GM19025 (cell line): ENCODE results near the gene TELO2.

Source experiments
- ATAC-seq: cut with Tn5 transposase; IDR thresholded peaks from one replicate; pipeline ENCODE4 v1.9.1; 2021; ENCODE audit warnings: mild to moderate bottlenecking, low read depth, moderate library complexity; ENCODE audit not compliant: unreplicated experiment

Gene TELO2

GRCh38 chr16:1511662-1512569 lies 18.8 kb downstream of the TELO2 start:
- ATAC-seq, result no peak

DNA sequence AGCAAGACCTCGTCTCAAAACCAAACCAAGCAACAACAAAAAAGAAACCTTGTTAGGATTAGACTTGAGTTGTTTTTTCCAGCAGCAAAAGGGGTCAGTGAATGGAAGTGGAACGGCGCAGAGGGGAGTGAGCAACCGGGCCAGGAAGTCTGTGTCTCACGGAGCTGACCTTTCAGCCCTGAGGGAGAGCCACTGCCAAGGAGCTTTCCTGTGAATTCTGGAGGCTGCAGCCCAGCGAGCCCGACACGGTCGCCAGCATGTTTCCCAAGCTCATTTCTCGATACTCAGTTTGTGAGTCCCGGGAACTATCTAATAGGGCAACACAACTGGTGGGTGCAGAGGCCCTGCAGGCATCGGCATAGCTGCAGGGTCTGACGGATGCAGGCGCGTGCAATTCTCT lies 19.6 kb downstream of the TELO2 start:
- no peak for ATAC-seq

DNA sequence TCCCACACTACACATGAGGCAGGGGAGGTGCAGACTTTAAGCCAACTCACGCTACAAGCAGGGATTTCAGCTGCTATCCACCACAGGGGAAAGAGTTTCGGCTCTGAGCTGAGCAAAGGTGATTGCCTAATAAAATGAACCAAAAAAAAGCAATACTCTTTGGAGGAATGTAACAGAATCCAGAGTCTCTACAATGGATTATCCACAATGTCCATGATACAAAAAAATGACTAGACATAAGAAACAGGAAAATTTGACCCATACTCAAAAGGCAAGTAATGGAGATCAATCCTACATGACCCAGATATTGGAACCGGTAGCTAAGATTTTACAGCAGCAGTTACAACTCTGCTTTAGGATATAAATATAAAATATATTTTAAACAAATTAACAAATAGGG lies 21.3 kb downstream of the TELO2 start:
- no peak for ATAC-seq

DNA sequence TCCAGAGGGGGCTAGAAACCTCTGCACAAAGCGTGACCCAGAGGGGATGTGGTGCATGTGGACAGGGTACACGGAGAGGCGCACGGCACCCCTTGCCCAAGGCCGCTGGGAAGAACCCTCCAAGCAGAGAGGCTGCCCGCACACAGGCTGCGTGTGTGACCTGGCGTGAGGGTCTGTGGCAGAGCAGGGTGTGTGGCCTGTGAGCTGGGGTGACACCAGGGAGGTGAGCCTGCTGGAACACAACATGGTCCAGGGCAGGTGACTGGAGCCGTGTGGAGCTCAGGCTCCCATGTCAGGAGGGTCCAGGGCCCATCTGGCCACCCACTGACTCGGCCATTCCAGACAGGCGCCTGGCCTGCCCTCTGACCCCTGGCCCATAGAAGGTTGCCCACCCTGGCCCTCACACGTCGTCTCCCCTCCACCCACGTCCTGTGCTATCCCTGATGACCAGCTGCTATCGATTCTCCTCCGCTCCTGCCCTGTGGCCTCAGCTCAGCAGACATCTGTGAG lies 25.5 kb downstream of the TELO2 start:
- no peak for ATAC-seq

DNA sequence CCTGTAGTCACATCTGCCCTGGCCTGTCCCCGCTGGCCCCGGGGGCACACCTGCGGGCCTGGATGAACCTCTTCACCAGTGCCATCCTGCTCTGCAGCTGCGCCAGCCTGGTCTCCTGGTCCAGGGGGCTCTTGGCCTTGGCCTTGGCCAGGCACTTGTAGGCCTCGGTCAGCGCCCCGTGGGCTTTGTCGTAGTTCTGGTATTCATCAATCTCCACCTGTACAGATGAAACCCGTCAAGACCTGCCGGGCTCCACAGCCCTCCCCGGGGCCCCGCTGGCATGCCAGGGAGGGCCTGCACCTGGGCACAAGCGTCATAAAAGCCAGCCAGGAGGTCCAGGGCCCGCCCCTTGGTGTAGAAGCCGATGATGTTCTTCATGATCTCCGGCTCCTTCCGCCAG lies 26.7 kb downstream of the TELO2 start:
- ATAC-seq, result no peak

- no peak for ATAC-seq
Observed at GRCh38 chr16:1520461-1520860, 27.3 kb downstream of the TELO2 start.

- ATAC-seq, result no peak
Observed at GRCh38 chr16:1523581-1524245, 30.6 kb downstream of the TELO2 start.

- ATAC-seq, result no peak
Observed at GRCh38 chr16:1524366-1524765, 31.2 kb downstream of the TELO2 start.

- ATAC-seq, result no peak
Observed at GRCh38 chr16:1525871-1526607, 32.9 kb downstream of the TELO2 start.

- no peak for ATAC-seq
Observed at GRCh38 chr16:1526608-1527555, 33.7 kb downstream of the TELO2 start.

DNA sequence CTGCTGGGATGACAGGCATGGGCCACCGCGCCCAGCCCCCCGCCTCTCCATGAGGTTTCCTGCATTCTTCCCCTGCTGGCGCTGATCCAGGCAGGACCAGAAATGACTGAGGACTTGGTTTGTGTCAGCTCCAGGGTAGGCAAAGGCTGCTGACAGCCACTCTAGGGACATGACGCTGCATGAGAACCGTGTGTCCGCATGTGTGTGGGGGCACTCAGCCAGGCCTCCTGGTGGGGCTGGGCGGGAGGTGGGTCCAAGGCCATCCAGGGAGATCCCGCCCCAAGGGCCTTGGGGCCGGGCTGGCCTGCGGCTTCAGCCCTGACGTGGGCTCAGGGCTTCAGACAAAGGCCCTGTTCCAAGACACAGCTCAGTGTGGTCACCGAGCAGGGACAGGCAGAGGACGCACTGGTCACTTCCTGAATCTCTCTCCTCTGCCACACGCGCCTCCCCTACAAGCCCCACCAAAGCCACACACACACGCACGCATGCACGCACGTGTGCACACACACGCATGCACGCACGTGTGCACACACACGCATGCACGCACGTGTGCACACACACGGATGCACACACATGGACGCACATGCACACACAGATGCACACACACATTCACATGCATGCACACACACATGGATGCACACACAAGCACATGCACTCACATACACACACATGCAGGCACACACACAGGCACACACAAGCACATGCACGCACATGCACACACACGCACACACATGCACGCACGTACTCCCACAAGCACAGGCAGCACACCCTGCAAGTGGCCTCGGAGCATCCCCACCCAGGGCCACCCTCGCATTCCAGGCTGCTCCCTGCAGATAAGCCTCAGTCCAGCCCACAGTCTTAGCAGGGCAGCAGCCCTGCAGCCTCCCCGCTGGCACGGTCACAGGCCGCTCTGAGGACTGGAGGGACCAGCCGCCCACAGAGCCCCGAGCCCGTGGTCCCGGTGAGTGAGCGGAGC lies 35.0 kb downstream of the TELO2 start:
- no peak for ATAC-seq

DNA sequence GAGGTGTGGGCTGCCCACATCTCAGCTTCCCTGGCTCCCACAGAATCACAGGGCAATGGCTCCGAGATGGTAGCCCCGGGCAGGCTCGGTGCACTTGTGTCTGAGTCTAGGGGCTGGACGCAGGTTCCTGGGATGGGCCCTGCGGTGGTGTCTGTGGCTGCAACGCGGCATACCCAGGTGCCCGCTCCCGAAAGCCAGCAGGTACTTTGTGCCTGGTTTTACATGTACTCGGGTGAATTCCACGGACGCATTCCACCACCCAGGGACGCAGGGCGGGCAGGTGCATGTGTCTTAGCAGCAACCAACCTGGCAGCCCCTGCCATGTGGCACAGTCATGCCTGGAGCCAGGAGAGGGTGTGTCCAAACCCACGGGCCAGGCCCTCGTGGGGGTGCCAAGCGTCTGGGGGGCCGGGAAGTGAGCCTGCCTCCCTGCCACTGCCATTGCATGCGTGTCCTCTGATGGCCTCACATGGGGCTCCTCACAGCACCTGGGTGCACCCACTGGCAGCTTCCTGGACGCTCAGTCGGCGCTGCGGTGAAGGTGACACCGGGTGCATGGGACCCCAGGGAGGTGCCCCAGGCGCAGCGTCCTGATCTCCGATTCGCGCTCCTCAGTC lies 35.9 kb downstream of the TELO2 start:
- no peak for ATAC-seq

- ATAC-seq, result no peak
Observed at GRCh38 chr16:1530349-1530882, 37.3 kb downstream of the TELO2 start.

DNA sequence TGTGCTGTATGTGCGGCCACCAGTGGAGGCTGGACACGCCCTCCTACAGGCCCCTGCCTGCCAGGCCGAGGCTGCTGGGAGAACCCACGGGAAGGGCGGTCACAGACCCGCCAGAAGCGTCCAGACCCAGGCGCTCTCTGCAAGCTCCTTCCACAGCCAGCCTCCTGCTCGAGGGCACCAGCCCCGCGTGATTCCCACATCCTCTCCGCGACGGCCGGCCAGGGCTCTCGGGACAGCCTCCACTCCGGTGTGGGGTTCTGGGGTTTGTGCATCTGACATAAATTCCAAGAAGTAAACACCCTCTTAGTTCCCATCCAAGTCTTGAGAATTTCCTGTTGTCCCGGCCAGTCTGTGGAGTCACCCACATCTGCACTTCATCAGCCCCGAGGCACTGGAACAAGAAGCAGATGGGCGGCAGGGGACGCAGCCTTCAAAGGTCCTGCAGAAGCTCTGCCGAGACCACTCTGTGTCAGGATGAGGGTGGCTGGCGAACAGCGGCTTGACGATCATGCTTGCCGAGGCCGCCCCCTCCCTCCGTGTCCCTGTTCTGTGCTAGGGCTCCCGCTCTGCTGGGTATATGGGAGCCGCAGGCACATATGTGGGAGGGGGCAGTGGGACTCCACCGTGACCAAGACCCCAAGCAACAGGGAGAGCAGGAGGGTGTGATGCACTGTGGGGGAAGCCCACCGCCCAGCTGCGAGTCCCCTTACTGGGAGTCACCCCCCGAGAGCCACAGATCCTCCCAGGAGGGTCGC lies 37.9 kb downstream of the TELO2 start:
- no peak for ATAC-seq

GRCh38 chr16:1531638-1531910 lies 38.4 kb downstream of the TELO2 start:
- no peak for ATAC-seq

- ATAC-seq, result no peak
Observed at GRCh38 chr16:1532081-1532760, 39.1 kb downstream of the TELO2 start.

DNA sequence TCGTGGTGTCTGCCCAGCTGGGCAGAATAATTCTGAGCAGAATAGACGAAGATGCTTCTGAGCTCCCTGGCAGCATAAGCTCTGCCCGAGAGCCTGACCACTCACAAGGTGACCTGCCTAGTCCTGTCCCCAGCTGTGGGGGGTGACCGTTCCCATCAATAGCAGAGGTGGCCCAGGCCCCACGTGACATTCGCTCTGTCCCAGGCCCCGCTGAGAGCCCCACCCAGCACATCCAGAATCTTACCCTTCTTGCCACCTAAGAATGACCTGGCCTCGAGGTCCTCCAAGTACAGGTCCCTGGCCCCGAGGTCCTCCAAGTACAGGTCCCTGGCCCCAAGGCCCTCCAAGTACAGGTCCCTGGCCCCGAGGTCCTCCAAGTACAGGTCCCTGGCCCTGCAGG lies 39.6 kb downstream of the TELO2 start:
- no peak for ATAC-seq
